Measurements from ENCODE around the gene KCTD21.
"Not testable (repeated sequence)": the region's sequence is repeated elsewhere in the genome, so short reads cannot be mapped to it uniquely, and the experiment has no call there.

Gene KCTD21

GRCh38 chr11:78176605-78177141 is 11.8 kb downstream of the KCTD21 start:
- DNase-seq (ENCODE audit: low spot score), result no peak

- DNase-seq (ENCODE audit: low spot score), result not testable (repeated sequence)
These were observed 12.6 kb downstream of the KCTD21 start for GRCh38 chr11:78175862-78176261.

- no peak for DNase-seq (ENCODE audit: low spot score)
These were observed 16.5 kb downstream of the KCTD21 start for GRCh38 chr11:78171951-78172350.

- DNase-seq (ENCODE audit: low spot score), result no peak
These were observed 17.4 kb downstream of the KCTD21 start for GRCh38 chr11:78170874-78171549.

GRCh38 chr11:78170413-78170812 is 18.0 kb downstream of the KCTD21 start:
- no peak for DNase-seq (ENCODE audit: low spot score)

- DNase-seq (ENCODE audit: low spot score), result peak; percentile 91
These were observed 19.6 kb downstream of the KCTD21 start for GRCh38 chr11:78168539-78169477.

GRCh38 chr11:78166855-78167469 is 21.5 kb downstream of the KCTD21 start:
- DNase-seq (ENCODE audit: low spot score), result no peak

- no peak for DNase-seq (ENCODE audit: low spot score)
These were observed 24.0 kb downstream of the KCTD21 start for GRCh38 chr11:78164471-78164870.

- DNase-seq (ENCODE audit: low spot score), result no peak
These were observed 24.6 kb downstream of the KCTD21 start for GRCh38 chr11:78163828-78164227.

- DNase-seq (ENCODE audit: low spot score), result peak; percentile 69
These were observed 26.5 kb downstream of the KCTD21 start for GRCh38 chr11:78161962-78162371.

- no peak for DNase-seq (ENCODE audit: low spot score)
These were observed 27.1 kb downstream of the KCTD21 start for GRCh38 chr11:78161346-78161745.

GRCh38 chr11:78160557-78160956 is 27.9 kb downstream of the KCTD21 start:
- no peak for DNase-seq (ENCODE audit: low spot score)

- peak; percentile 30 for DNase-seq (ENCODE audit: low spot score)
These were observed 29.3 kb downstream of the KCTD21 start for GRCh38 chr11:78158987-78159652.

- no peak for DNase-seq (ENCODE audit: low spot score)
These were observed 32.1 kb downstream of the KCTD21 start for GRCh38 chr11:78156127-78156844.

- no peak for DNase-seq (ENCODE audit: low spot score)
These were observed 36.6 kb downstream of the KCTD21 start for GRCh38 chr11:78151804-78152203.

GRCh38 chr11:78150754-78151153 is 37.7 kb downstream of the KCTD21 start:
- no peak for DNase-seq (ENCODE audit: low spot score)

GRCh38 chr11:78150346-78150745 is 38.1 kb downstream of the KCTD21 start:
- no peak for DNase-seq (ENCODE audit: low spot score)

GRCh38 chr11:78149646-78150045 is 38.8 kb downstream of the KCTD21 start:
- DNase-seq (ENCODE audit: low spot score), result peak; percentile 66

- DNase-seq (ENCODE audit: low spot score), result no peak
These were observed 40.6 kb downstream of the KCTD21 start for GRCh38 chr11:78147807-78148206.

GRCh38 chr11:78145511-78146025 is 42.9 kb downstream of the KCTD21 start:
- DNase-seq (ENCODE audit: low spot score), result no peak

Data from GM03348 (cell line).